Measurements from ENCODE around the gene SH2D3A. TPM values are rescaled to one million over a fixed set of nuclear protein-coding genes. Genes with fewer than 3 reads are reported as not detected.
"Not testable (repeated sequence)": the region's sequence is repeated elsewhere in the genome, so short reads cannot be mapped to it uniquely, and the experiment has no call there.

Gene SH2D3A
- total and polyA plus RNA-seq, 8 donors: 6.9 to 27.6 (median 8.3) TPM

GRCh38 chr19:6768236-6768785, 1.1 kb upstream of the SH2D3A start:
- intact Hi-C loops (cut with DNase I): no loop called here
- H3K36me3 ChIP-seq: no peaks in the 10 kb centered on the region
- ATAC-seq: no peak
- H3K27ac ChIP-seq: peak overlapping the region; percentile 19 to 86
- no peaks in the 10 kb centered on the region for H3K9me3 ChIP-seq
- H3K4me3 ChIP-seq: peak overlapping the region; percentile 33 to 51
- peaks cover 10 to 51% of the 10 kb centered on the region in 2 donors for H3K4me1 ChIP-seq
- TF ChIP-seq CTCF (IDR thresholded peaks at IDR 0.05): no peak
- DNase-seq: peak in 1 of 4 donors; percentile 8
- H3K27me3 ChIP-seq: peaks cover 0 to 29% of the 10 kb centered on the region in 2 donors

GRCh38 chr19:6767081-6767356, 216 bp downstream of the SH2D3A start:
- DNase-seq: no peak

GRCh38 chr19:6766357-6767080, 716 bp downstream of the SH2D3A start:
- no peak for TF ChIP-seq CTCF (IDR thresholded peaks at IDR 0.05)
- Histone ChIP-seq H3K9me3 (no peaks in the 10 kb centered on the region), H3K4me1 (peaks cover 10 to 42% of the 10 kb centered on the region in 2 donors), H3K36me3 (peaks cover 0 to 6% of the 10 kb centered on the region in 2 donors), H3K27ac (peak overlapping the region; percentile 41 to 86), H3K27me3 (peaks cover 0 to 29% of the 10 kb centered on the region in 2 donors), H3K4me3 (peak overlapping the region; percentile 33 to 51)
- DNase-seq (peak in 1 of 4 donors; percentile 30), ATAC-seq (no peak)
- intact Hi-C loops (cut with DNase I): no loop called here

More at GRCh38 chr19:6767081-6767356, 216 bp downstream of the SH2D3A start:
- Histone ChIP-seq H3K9me3 (no peaks in the 10 kb centered on the region), H3K36me3 (peaks cover 0 to 1% of the 10 kb centered on the region in 2 donors), H3K27me3 (peaks cover 0 to 29% of the 10 kb centered on the region in 2 donors), H3K27ac (peak overlapping the region; percentile 41 to 86), H3K4me3 (peak overlapping the region; percentile 33 to 51), H3K4me1 (peaks cover 10 to 47% of the 10 kb centered on the region in 2 donors)
- no peak for TF ChIP-seq CTCF (IDR thresholded peaks at IDR 0.05)
- ATAC-seq: peak; percentile 49
- intact Hi-C loops (cut with DNase I): no loop called here

DNA sequence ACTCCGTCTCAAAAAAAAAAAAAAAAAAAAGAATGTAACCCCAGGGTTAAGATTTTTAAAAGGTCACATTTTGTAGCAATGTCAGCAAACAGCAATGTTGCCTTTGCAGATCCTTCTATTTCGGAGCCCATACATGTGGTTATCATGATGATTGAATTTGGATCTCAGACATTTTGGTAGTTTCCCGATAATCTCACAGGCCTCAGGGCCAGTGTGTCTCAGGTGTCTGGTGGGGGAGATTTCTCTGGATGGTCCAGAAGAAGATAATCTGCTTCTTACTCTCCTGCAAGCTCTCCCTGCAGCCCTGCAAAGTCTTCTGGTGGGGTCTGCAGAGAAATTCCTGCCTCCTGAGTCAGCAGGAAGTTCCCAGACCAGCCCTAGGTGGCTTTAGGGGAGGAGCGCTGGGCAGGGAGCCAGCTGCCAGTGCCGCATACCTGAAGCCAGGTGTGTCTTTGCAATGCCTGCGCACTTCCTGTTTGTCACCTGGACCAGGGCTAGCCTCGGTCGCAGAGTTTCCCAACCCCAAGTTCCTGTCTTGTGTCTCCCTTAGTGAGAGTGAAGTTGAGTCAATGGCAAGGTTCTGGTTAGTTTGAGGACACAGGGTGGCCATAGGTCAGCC, 1.4 kb downstream of the SH2D3A start:
- H3K4me1 ChIP-seq: peaks cover 10 to 39% of the 10 kb centered on the region in 2 donors
- peak overlapping the region; percentile 41 to 86 for H3K27ac ChIP-seq
- H3K4me3 ChIP-seq: peak overlapping the region; percentile 33 to 51
- peaks cover 0 to 29% of the 10 kb centered on the region in 2 donors for H3K27me3 ChIP-seq
- H3K9me3 ChIP-seq: no peaks in the 10 kb centered on the region
- TF ChIP-seq CTCF (IDR thresholded peaks at IDR 0.05): no peak
- peak; percentile 67 for ATAC-seq
- DNase-seq: peak in 3 of 4 donors; percentile 87 to 93 (median 89)
- intact Hi-C loops (cut with DNase I): no loop called here
- H3K36me3 ChIP-seq: peaks cover 0 to 9% of the 10 kb centered on the region in 2 donors

DNA sequence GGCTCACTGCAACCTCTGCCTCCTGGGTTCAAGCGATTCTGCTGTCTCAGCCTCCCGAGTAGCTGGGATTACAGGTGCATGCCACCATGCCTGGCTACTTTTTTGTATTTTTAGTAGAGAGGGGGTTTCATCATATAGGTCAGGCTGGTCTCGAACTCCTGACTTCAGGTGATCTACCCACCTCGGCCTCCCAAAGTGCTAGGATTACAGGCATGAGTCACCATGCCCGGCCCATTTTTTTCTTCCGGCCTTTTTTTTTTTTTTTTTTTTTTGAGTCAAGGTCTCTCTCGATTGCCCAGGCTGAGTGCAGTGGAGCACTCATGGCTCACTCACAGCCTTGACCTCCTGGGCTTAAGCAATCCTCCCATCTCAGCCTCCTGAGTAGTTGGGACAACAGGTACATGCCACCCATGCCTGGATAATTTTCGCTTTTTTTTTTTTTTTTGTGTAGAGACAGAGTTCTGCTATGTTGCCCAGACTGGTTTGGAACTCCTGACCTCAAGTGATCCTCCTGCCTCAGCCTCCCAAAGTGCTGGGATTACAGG, 4.9 kb downstream of the SH2D3A start:
- ATAC-seq; intact Hi-C loops (cut with DNase I); H3K27ac ChIP-seq; H3K9me3 ChIP-seq; H3K4me3 ChIP-seq: not testable (repeated sequence)
- peaks cover 10 to 18% of the 10 kb centered on the region in 2 donors for H3K4me1 ChIP-seq
- peaks cover 0 to 31% of the 10 kb centered on the region in 2 donors for H3K36me3 ChIP-seq
- peaks cover 0 to 22% of the 10 kb centered on the region in 2 donors for H3K27me3 ChIP-seq
- peak in 1 of 4 donors; percentile 1 for DNase-seq

Data from left lung (tissue), 10 donors.